Left forelimb (tissue), 1 donor: ENCODE measurements around the gene NFXL1.

Experiments used
- DNase-seq: peaks from one replicate; pipeline ENCODE4 v3.0.0-alpha.2; 2018; ENCODE audit warnings: low spot score

The NFXL1 gene

DNA sequence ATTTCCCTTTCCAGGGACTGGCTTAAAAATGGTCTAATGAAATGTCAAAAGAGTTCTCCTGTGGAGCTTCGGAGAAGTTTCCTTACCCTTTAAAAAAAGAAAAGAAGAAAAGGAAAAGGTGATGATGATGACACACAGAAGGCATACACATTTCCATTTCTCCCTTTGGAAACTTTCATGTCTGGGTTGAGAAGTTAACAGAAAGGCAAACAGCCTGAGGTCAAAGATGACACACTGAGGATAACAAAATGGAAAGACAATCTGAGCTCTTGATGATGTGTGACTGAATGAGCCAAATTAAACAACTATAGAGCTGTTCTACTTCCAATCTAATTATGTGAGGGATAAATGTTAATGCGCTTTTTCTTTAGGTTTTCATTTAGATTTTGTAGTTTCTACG lies 32.2 kb downstream of the NFXL1 start:
- DNase-seq, result no peak

DNA sequence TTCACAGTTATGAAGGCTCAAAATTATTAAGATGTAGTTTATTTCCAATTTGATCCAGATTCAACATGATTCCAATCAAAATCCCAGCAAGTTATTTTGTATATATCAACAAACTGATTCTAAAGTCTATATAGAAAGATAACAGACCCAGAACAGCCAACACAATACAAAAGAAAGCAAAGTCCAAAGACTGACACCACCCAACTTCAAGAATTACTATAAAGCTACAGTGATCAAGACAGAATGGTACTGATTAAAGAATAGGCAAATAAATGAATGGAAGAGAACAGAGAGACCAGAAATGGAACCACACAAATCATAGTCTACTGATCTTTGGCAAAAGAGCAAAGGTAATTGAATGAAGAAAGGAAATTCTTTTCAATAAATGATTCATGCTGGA lies 34.9 kb downstream of the NFXL1 start:
- DNase-seq, result no peak

DNA sequence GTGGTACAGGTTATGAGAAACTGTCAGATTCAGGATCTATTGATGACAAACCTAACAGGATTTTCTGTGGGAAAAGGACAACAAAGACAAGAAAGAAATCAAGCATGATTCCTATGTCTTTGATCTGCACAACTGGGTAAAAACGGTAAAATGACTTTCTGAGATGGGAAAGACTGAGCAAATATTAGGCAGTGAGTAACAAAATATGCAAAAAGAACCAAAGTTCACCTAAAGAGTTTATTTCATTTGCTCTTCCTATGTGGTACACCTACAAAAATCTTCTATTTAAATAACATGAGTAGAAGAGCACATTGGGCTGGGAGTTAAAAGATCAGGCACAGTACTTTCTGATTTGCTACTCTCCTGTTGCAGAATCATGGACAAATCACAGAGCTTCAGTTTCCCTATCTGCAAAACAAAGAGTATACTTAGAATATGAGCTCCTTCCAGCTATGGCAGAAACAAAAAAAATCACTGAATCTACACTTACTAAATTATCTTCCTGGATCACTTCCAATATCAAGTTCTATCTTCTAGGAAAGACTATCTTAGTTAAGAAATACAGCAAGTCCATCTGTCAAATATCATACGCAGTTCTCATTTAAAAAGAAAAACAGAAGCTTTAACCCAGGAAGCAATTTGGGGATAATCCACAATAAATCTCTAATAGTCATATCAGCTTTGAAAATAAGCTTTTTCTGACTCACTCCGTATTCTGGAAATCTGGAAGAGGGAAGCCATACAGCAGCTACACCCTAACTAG lies 37.4 kb downstream of the NFXL1 start:
- no peak for DNase-seq

DNA sequence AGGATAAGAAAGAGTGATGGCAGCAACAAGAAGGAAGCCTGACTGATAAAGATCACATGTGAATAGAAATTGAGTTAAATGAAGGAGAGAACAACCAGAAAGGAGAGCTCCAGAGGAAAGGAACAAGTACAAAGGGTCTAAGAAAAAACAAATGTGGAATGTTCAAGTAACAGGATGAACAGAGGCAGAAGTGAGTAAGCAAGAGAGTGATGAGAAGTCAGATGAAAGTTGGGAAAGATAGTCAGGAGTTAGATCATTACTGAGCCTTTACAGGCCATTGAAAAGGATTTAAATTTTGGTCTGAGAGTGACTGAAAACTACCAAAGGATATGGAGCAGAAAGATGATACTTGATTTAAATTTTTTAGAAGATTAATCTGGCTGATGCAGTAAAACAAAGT lies 38.1 kb downstream of the NFXL1 start:
- no peak for DNase-seq

DNA sequence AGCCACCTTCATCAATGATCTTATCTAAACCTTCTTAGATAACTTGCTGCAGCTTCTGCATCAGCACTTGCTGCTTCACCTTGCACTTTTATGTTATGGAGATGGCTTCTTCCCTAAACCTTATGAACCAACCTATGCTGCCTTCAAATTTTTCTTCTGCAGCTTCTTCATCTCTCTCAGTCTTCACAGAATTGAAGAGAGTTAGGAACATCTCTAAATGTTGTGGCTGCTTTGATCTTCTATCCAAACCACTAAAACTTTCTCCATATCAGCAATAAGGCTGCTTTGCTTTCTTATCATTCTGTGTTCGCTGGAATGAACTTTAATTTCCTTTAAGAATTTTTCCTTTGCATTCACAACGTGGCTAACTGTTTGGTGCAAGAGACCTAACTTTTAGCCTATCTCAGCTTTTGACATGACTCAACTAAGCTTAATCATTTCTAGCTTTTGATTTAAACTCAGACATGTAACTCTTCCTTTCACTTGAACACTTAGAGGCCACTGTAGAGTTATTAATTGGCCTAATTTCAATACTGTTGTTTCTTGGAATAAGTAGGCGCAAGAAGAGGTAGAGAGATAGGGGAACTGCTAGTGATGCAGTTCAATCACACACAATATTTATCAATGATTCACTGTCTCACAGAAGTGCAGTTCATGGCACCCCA lies 40.4 kb downstream of the NFXL1 start:
- DNase-seq, result no peak

DNA sequence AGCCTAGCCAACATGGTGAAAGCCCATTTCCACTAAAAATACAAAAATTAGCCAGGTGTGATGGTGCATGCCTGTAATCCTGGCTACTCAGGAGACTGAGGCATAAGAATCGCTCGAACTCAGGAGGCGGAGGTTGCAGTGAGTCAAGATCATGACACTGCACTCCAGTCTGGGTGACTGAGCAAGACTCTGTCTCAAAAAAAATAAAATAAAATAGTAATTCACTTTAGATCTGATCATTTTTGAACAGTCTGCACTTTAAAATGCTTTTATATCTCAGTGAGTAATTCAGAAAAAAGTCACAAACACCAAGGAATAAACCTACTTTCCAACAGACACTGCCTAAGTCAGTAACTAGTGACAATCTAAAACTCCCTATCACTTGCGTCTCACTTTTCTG lies 50.9 kb downstream of the NFXL1 start:
- DNase-seq, result no peak

DNA sequence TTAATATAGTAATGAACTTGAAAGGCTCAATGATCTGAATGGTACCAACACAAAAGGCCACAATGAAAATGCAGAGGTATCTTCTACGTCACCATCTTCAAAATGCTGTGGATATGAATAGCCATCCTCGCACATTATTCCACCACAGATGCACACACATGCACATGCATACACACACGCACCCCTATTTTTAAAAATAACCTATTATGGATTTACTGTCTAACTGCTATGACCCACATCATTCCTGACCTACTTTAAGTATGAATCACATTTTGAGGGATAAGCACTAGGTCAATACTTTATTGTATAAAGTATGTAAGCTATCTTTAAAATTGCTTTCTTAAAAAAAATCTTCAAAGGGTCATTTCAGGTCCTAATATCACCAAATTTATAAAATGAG lies 52.1 kb downstream of the NFXL1 start:
- no peak for DNase-seq

DNA sequence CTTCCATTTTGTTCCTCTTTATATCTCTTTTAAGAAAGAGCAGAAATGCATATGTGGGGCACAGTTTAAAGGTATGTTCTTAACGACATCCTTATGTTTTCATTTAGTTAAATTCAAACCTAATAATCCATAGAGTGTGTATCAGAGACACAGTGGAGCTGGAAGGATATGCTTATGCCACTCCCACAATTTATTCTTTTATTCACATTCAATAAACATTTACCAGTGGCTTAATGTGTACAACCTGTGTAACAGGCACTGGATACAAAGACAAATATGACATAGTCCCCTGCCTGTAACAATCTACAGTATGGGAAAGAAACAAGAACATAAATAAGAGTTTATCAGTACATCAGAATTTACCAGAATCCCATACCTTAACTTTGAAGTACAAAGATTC lies 54.1 kb downstream of the NFXL1 start:
- DNase-seq, result no peak

DNA sequence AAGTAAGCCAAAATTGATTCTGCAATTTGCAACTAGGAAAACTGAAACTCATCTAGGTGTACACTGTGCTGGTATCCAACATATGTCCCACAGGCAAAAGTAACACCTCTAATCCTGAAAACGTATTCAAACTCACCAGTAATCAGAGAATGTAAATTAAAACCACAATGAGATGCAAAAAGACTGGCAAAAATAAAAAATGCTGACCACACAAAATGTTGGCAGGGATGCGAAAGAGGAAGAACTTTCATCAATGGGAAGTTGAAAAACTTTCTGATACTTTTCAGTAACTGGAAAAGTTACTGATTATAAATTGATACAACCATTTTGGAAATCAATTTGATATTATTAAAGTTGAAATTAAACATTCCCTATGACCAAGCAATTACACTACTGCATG lies 56.4 kb downstream of the NFXL1 start:
- no peak for DNase-seq

DNA sequence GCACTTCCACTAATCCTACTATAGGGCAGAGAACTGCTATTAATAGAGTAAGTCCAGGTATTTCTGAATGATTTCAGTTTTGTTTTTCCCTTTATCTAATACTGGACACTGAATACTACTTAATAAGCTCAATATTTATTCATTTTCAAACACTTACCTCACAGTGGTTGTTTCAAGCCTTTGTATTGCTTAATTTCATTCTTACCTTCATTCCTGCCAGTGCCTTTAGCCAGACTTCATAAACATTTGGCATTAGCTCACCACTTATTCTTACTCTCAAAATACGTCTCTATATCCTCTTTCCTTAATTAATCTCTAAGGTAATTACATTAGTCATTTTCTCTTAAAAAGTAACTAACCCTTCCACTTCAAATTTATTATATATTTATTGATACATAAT lies 57.7 kb downstream of the NFXL1 start:
- DNase-seq, result no peak

DNA sequence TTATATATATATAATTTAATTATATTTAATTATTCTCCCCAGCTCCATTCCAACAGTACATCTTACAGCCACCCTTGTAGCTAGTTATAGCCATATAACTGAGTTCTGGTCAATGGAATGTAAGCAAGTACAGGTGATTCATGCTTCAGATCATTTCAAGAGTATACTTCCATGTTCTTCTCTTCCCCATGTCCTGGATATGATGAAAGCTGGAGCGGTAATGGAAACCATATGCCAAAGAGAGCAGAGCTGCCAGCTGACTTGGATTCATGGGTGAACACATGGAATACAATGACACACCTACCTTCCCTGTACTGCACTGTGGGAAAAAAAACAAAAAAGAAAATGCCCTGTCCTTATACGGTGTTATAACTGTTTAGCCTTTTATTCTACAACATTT lies 59.0 kb downstream of the NFXL1 start:
- DNase-seq, result no peak

DNA sequence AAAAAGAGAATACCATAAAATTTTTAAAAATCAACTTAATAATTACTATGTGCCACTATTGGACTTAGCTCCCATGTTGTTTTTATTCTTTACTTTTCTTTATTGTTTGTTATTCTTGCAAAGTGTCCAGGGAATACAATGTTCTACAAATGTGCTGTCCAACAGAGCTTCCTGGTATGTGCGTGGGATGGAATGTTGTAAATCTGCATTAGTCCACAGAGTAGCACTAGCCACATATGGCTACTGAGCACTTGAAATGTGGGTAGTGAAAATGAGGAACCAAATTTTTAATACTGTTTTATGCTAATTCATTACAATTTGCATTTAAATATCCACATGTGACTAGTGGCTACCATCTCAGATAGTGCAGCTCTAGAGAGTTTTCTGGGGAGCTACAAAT lies 62.2 kb downstream of the NFXL1 start:
- no peak for DNase-seq

DNA sequence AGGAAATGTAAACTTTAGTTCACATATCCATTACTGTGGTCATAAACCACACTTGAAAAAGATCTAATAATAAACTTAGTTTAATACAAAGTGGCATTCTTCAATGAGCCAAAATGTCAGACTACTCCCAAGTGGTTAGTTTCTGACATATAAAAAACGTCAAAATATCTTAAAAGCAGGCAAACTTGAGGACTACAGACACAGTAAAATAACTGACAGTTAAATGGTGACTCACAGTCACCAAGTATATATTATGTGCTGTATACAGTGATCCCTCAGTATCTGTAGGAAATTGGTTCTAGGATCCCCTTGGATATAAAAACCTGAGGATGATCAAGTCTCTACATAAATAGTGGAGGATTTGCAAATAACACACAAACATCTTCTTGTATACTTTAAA lies 64.9 kb downstream of the NFXL1 start:
- no peak for DNase-seq

DNA sequence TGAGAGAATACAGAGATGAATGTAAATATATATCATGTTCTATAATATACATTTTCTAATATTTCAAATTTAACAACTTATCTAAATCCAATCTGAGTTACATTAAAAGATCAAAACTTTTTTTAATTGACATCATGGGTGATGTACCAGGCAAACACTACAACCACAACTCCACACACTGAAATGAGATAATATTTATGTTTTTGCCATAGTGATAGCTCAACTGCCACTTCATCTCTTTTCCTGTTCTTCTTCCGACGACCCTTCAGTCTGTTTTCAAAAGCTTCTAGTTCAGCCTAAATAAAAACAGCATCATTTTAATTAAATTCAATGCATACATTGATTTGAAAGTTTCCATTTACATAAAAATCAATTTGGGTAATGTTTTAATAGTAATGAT lies 66.3 kb downstream of the NFXL1 start:
- DNase-seq, result no peak

DNA sequence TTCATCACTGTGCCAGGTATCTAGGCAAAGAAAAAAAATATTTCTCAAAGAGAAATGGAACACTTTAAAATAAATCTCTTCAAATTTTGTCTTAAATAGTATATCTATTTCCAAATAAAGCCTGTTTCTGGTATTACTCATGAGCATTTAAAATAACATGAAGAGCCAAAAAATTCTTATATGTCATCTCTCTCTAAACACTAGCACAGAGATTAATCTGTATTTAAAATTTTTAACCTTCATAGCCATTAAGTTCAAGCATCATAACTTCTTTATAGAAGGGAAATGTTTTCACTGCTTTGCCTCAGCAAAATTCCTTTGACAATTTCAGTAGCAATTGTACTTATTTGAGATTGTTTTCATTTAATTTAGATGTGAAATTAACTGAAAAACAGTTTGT lies 71.4 kb downstream of the NFXL1 start:
- no peak for DNase-seq

DNA sequence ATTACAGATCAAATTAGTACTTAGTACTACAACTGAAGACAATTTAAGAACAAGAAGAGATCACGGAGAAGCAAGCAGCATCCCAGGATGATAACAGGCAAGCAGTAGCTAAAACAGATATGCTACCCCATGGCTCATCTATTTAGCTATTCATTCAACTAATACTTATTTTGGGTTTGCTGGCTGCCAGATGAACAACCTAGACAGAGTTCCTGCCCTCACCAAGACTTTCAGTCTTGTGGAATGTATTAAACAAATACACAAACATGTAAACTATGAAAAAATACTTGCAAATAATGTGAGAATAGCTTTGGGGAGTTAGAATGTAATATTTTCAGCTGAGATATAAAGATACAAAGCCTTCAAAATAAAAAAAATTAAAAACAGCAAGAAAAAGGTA lies 74.1 kb downstream of the NFXL1 start:
- no peak for DNase-seq

DNA sequence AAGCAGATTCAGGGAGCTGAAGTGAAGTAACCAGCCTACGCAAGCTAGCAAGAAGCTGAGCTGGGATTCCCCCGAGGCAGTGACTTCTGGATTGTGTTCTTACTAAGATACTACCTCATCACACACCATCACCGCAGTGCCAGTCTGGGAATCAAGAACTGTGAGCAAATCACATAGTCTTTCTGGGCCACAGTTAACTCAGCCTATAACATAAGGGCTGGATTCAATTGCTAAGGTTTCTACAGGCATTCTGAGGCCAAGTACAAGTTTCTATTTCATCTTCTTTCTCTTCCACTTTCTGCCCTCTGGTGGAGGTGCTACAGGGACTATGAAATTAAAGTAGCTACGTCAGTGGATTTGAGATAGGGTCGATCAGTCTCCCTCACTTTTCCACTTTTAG lies 75.1 kb downstream of the NFXL1 start:
- DNase-seq, result no peak

DNA sequence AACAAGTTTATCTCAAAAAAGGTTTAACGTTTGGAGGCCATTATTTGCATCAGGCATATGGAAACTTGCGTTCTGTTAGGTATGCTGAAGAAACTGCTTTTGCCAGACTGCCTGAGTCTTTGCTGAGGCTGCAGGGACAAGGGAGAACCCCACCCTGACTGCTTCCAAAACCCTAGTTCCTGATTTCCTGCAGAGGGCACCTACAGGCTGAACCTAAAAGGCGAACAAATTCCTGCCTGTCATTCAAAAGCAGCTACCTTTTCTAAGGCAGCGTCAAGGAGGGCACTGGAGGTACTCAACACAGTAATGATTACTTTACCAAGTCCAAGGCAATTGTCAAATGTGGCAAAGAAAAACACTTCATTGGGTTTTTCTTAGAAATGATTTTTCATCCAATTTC lies 75.9 kb downstream of the NFXL1 start:
- DNase-seq, result no peak

DNA sequence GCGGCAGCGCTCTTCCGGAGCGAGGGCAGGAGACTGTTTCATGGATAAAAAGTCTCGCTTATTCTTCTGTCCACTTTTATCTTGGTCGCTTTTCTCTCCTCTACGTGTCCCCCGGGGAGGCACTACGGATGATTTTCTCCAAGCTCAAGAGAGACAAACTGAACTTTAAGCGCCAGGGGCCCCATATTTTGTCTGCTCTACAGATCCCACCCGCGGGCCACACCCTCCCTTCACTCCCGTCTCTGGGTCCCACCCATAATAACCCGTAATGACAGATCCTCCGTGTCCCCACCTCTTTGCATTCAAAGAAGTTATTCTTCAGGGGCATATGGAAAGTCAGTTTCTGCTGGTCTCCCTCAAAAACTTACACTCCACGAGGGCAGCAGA lies 76.5 kb downstream of the NFXL1 start, which contains the start of gene CORIN:
CORIN (minus strand) TSS at position 160 of the 387 bp plus-strand sequence; CDS start at position 42, 118 bp downstream.
- no peak for DNase-seq

DNA sequence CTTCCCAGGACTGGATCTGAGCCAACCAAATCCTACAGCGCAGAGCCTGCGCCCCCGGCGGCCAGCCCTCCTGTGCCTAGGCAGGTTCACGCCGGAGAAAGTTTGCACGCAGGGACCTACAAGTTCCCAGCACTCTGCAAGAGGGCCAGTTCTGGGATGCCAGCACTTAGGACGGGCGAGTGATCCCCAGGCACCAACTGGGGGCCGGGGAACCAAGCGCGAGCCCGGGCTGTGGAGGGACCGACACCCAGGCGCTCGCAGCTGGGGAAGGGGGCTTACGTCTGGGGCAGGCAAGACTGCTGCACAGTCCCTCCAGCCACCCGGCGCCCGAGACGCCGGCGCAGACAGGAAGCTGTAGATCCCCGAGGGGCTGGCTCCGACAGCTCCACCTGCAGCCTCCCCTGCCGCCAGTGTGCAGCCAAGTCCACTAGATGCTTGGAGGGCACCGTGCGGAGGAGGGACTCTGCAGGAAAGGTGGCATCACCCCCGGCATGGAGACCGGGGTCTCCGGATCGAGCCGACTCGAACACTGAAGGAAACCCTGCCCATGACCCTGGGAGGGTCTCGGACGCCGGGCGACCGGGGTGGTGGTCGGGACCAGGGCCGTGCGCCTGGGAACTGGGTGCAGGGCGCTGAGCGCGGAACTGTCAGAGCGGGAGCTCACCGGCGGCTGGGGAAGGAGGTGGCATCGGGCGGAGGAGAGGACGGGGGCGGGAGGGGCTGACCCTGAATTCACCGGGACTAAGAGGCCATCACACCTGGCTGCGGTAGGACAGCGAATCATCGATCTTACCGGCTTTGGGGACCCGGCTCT lies 77.1 kb downstream of the NFXL1 start:
- DNase-seq, result no peak

DNA sequence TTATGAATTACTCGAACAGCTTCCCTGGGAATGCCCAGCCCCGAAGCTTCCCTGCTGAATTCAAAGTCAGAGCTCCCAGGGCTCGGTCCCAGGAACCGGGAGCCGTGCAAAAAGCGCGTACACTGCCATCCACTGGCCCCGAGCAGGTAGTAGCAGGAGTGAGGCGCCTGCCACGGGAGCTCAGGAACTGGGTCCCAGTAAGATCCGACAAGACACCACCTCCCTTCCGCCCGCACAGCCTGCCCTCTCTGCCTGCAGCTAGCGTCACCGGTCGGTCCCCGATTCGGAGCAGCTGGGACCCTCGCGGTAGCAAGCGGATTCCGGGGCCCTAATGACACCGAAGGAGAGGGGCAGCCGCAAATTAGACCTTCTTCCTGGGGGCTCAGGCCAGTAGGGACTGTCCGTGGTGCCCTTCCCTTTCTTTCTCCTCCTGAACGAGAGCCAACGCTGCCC lies 77.7 kb downstream of the NFXL1 start:
- peak; percentile 83 for DNase-seq

DNA sequence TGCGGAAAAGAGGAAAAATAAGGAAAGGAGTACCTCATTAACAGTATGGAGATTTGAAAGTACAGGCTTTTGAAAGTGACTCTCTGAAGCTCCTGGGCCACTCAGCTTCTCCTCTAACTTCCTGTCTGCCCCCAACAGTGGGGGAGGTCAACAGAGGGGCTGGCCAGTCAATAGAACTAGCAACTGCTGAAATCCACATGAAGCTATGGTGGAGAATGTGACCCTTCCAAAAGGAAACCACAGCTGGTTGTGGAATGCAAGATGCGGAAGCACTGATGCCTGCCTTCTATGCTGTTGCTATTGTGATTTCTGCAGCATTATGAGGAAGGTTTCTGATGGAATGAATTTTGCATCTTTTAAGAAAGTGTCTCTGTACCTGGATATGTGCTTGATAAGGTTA lies 78.9 kb downstream of the NFXL1 start:
- DNase-seq, result no peak
